OCI-LY1 (cell line): ENCODE results near the gene FAM83F.

Source experiments
- EZH2 ChIP-seq: fragments of 200-600 bp; sonication (generic), shearing (Covaris generic); IDR thresholded peaks from 2 replicates; pipeline ENCODE4 v1.8.0; 2017; ENCODE audit warnings: borderline replicate concordance, mixed run types, mild to moderate bottlenecking, antibody characterized with exemption, low read length, moderate library complexity, mixed read lengths
- TF ChIP-seq, protein P1 (sequence below): fragments of 200-600 bp; sonication (generic), shearing (Covaris generic); IDR thresholded peaks from 2 replicates; pipeline ENCODE4 v1.5.1; 2017; ENCODE audit warnings: mild to moderate bottlenecking, antibody characterized with exemption, low read length, moderate library complexity, mixed read lengths

DNA sequence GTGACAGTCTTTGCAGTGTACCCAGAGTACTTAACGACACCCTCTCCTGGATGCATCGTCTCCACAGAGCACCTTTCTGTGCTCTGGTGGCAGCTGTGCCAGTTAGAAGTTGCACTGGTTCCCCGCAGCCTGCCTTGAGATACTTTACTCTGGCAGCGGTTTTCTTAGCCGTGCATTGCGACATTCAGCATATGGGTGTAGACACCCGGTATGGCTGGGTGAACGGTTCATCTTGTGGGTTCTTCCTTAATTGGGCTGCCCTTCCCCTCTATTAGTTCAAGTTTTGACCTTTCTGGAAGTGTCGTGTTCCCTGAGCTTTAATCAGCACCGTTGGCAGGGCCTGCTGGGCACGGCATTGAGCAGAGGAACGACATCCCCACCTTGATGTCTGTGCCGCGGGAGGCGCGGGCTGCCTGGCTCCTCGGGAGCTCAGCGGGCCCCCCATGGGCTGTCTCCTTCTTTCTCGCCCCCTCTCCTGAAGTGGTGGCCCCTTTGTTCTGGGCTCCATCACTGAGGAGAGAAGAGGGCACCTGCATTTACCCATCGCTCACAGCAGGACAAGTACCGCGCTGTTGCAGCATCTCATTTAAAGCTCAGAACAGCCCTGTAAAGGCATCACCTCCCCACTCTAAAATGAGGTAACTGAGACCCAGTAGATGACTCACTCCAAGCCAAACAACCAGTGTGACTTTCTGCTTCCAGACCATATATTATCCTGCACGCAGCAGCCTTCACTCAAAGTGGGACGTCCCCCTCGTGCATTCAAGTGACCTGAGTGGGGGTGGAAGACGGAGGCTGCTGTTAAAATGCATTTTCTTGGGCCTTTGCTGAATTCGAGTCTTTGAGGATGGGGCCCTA lies 13.3 kb downstream of the FAM83F start:
- TF ChIP-seq, protein P1, sequence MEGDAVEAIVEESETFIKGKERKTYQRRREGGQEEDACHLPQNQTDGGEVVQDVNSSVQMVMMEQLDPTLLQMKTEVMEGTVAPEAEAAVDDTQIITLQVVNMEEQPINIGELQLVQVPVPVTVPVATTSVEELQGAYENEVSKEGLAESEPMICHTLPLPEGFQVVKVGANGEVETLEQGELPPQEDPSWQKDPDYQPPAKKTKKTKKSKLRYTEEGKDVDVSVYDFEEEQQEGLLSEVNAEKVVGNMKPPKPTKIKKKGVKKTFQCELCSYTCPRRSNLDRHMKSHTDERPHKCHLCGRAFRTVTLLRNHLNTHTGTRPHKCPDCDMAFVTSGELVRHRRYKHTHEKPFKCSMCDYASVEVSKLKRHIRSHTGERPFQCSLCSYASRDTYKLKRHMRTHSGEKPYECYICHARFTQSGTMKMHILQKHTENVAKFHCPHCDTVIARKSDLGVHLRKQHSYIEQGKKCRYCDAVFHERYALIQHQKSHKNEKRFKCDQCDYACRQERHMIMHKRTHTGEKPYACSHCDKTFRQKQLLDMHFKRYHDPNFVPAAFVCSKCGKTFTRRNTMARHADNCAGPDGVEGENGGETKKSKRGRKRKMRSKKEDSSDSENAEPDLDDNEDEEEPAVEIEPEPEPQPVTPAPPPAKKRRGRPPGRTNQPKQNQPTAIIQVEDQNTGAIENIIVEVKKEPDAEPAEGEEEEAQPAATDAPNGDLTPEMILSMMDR: no peak
- TF ChIP-seq EZH2: no peak
